Medulla oblongata (tissue), 1 donor: Measurements from ENCODE around the gene CCDC74B.
"Not testable (repeated sequence)": the region's sequence is repeated elsewhere in the genome, so short reads cannot be mapped to it uniquely, and the experiment has no call there.

Experiments used
- DNase-seq: peaks from one replicate; pipeline ENCODE4 v3.0.0-alpha.2; 2015; ENCODE audit errors: extremely low spot score

The CCDC74B gene

DNA sequence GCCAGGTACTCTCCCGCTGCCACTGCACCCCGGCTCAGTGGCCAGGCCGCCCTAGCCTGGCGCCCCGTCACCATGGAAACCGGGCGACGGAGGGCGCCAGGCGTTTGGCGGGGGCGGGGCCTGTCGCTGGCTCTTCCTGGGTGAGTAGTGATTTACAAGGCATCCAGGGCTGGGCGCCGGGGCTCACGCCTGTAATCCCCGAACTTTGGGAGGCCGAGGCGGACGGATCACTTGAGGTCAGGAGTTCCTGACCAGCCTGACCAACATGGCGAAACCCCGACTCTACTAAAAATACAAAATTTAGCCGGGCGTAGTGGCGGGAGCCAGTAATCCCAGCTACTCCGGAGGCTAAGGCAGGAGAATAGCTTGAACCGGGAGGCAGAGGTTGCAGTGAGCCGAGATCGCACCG lies at the start of gene CCDC74B:
Gene CCDC74B, minus strand, starts transcription at position 107 of the 409 bp plus-strand sequence. CDS start 116 bp downstream, outside the sequence.
- DNase-seq, result peak; percentile 47

DNA sequence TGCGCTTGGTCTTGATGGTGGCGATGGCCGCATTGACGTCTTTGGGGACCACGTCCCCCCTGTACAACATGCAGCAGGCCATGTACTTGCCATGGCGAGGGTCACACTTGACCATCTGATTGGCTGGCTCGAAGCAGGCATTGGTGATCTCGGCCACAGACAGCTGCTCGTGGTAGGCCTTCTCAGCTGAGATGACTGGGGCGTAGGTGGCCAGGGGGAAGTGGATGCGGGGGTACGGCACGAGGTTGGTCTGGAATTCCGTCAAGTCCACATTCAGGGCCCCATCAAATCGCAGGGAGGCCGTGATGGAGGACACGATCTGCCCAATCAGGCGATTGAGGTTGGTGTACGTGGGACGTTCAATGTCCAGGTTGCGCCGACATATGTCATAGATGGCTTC lies 48.9 kb upstream of the CCDC74B start:
- not testable (repeated sequence) for DNase-seq

DNA sequence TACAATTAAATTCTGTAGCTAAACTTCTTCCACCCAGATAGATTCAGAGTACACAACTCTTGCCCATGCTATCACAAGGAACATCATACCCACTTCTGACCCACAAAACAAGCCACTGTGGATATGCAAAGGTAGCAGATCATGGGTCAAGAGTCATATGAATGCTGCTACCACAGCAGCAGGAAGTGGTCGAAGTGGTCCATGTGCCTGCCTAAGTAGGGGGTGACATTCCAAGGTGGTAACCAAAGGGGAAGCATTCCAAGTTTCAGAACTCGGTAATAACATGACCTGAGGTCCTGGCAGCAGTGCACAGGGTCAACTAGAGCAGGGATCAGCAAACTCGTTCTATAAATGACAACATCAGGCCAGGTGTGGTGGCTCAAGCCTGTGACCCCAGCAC lies 47.5 kb upstream of the CCDC74B start:
- DNase-seq, result not testable (repeated sequence)

DNA sequence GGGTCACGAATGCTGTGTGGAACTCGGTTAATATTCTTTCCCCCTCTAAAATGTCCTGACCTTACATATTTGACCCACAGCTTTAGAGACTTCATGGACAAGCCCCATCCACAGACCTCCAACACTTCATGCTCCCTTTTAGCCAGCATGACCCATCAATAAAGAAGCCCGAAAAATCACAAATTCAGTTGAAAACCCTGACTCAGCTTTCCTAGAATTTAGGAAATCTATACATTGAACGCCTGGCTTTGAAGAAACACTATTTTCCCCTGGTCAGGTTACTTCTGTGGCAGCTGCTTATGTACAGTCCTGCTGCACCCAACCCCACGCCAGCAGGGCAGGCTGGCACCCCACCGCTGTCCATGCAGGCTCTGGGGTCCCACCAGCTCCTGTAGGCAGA lies 46.4 kb upstream of the CCDC74B start:
- not testable (repeated sequence) for DNase-seq

DNA sequence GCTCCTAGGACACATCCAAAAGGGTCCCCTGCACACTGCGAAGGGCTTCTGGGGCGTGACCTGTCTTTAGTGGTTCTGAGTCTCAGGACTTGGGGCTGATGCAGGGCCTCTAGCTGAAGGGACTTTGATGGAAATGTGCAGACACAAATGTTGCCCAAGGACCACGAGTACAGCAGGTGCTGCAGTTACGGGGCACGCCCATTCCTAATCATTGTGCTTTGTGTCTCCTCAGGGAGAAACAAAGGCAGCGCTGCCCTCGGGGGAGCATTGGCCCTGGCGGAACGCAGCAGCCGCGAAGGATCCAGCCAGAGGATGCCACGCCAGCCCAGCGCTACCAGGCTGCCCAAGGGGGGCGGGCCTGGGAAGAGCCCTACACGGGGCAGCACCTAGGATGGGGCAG lies 45.3 kb upstream of the CCDC74B start:
- DNase-seq, result no peak

DNA sequence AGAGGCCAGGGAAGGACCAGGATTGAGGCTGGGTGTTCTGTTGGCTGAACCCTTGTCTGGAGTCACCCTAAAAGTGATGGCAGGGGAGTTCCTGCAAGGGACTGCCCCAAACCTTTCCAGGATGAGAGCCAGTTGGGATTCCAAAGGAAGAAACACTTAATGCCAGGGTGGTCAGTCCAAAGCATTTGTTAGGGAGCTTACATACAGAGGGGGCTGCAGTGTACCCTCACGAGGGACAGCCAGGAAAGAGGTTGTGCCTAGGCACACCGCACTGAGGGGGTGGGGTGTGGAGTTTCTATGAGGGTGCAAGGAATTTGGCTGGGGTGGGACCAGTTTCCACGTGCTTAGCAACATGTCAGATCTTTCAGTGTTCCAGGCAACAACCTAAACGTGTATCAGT lies 44.0 kb upstream of the CCDC74B start:
- DNase-seq, result not testable (repeated sequence)

DNA sequence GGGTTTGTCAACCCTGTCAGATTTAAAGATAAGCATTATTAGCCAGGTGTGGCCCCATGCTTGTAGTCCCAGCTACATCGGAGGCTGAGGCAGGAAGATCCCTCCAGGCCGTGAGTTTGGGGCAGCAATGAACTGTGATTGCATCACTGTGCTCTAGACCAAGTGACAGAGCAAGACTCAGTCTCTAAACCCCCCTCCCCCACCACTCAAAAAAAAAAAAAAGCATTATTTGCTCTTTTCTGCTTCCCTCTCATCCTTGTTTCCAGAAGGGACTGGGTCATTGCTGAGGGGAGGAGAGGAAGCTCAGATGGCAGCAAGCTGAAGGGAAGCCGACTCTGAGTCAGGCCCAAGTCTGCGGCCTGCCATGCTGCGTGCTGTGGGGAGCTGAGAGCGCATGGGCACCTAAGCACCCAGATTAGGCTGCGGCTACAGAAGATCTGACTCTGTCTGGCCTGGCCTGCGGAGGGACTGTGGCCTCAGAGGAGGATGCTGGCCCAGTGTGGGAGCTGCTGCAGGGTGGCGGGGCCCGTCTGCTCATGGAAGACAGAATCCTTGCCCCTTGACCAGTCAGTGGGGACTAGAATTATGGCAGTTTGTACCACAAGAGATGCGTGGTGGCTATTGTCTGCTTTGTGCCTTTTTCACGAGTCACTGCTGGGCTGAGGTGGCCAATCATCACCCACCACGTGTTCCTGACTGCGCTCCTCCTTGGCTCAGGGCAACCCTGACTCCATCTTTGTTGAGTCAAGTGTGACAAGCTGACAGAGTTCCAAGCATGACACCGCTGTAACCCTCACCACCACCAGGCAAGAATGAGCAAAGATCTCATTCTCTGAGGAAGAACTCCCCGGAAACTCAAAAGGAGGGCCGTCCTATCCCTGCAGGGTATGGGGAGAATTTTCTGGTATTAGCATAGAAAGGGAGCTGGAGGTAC lies 43.2 kb upstream of the CCDC74B start:
- DNase-seq, result not testable (repeated sequence)

DNA sequence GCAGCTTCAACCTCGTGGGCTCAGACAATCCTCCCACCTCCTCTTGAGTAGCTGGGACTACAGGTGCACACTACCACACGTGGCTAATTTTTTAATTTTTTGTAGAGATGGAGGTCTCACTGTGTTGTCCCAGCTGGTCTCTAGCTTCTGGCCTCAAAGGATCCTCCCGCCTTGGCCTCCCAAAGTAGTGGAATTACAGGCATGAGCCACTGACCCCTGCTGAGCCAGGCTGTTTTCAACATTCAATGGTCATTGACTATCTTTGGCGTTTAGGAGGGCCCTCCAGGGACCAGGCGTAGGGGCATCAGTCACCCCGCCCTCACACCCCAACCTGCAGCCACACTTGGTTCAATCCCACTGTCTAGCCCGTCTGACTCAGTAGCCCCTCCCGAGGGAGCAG lies 42.4 kb upstream of the CCDC74B start:
- DNase-seq, result no peak

DNA sequence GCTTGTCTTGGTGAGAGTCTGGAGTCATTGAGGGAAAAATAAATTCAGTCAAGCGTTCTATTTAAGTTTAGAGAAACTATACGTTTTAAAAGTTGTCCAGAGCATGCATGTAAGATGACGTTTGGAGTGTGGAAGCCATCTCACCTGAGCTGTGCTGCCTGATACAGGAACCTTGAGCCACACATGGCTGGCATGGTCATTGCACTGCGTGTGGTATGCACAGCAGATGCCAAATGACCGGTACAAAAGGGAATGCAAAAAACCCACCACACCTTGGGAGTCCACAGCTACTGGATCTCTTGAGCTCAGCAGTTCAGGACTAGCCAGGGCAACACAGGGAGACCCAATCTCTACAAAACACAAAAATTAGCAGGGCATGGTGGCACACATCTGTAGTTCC lies 41.5 kb upstream of the CCDC74B start:
- no peak for DNase-seq

DNA sequence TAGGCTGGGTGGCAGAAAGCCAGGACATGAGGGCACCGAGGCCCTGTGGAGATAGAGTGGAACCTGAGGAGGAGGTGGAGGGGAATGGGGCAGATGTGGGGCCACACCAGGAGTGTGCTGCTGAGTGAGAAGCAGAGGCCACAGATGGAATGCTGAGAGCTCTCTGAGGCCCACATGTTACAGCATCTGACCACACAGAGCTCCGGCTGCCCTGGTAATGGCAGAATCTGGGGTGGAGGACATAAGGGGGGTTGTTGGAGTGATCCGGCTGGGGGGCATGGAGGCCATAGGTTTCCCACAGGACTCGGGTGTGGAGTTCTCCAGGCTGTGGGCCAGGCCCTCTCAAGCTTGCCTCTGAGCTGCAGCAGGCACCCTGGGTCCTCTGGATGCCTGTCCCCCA lies 41.0 kb upstream of the CCDC74B start:
- DNase-seq, result no peak

DNA sequence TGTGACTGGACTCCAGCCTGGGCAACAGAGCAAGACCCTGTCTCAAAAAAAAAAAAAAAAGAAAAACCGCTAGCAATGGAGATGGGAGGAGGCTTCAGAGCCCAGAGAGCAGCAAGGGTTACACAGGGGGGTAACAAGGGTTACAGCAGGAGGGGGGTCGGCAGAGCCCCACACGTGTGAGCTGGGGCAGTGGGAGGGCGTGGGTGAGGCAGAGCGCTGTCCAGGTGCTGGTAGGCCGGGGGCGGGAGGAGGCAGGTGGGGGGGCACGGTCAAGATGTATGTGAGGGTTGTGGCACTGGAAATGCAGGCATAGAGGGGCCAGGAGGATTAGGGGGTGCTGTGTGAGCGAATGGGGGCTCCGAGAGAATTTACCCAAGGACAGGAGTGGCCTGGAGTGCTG lies 40.5 kb upstream of the CCDC74B start:
- DNase-seq, result no peak

DNA sequence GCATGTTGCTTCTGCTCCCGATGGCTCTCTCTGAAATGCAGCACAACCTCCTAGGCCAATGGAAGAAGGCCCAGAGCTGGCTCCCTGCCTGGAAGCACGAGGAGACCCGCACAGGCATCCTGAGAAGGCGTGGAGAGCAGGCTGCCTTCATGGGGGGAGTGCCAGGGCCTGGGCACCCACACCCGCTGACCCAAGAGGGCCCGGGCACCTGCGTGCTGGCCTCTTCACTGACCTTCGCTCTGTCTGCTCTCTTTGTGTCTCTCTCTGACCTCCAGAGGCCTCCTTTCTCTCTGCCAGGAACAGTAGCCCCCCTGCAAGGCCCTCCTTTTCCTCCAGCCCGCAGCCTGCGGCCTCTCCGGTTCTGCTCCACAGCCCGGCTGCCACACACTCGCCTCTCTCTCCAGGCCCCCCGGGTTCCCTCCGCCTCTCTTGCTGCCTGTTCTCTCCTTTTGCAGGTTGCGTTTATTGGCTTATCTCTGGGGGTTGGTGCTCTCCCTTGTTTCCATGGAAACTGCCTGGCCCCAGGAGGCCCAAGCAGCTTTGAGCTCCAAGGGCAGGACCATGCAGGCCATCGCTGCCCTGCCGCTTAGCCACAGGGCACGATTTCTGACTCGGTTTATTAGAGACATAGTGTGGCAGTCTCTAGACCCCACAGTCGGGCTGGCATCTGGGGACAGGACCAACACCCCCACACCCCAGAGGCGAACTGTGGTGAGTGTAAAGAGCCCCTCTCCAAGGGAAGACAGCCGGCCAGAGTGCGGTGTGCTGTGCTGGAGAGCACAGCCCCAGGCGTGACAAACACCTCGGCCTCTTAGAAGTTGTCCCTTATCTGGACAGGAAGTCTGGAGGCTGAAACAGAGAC lies 38.8 kb upstream of the CCDC74B start:
- peak; percentile 74 for DNase-seq

DNA sequence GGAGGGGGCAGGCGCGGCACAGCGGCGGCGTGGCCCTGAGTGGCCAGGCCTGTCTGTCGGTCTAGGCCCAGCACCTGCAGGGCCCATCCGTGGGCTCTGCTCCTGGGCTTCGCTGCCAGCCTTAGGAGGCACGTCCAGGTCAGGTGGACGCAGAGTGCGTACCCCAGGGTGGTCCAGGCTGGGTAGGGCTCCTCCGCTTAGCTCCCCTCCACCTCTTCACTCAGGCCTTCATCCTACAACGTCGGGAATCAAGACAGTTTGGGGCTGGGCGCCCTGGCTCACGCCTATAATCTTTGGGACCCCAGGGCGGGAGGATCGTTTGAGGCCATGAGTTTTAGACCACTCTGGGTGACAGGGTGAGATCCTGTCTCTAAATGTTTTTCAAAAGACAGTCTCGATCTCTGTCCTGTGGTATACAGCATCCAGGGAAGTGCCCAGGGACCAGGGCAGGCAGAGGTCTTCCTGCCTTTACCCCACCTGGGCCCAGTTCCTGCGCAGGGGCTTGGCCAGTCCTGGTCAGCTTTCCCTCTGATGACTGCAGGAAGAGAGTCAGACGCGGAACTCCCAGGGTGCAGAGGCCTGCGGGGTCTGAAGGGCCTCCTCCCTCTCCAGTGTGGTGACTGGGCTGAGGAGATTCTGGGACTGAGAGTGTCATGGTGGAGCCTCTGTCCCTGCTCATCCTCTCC lies 38.1 kb upstream of the CCDC74B start:
- not testable (repeated sequence) for DNase-seq

DNA sequence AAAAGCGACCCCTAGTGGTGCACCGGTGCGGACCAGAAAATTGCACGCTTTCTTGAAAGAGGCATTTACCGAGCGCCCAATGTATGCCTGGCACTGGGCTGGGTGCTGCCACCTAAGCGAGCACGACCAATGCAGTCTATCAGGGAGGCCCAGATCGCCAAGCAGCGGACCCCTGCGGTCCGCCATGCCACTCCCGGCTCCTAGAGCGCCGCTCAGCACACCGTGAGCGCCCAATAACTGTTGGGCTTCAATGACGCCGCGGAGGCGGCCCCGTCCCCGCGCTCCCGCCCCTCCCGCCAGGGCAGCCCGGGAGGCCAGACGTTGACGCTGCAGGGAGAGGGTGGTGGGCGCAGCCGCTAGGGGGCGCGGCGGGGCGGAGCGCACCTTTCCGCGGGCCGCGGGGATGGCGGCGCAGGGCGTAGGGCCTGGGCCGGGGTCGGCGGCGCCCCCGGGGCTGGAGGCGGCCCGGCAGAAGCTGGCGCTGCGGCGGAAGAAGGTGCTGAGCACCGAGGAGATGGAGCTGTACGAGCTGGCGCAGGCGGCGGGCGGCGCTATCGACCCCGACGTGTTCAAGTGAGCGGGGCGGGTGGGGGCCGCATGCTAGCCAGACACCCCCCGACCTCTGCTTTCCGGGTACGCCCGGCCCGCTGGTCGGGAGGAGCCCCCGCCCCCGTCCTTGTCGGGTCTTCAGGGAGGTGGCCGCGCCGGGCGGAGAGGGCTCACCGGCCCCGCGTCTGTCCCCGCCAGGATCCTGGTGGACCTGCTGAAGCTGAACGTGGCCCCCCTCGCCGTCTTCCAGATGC lies 37.2 kb upstream of the CCDC74B start, which contains the start of gene MZT2B:
Gene MZT2B, plus strand, starts transcription at position 383 of the 803 bp plus-strand sequence. Its CDS starts 21 bp downstream, at position 404.
- DNase-seq, result peak; percentile 89

DNA sequence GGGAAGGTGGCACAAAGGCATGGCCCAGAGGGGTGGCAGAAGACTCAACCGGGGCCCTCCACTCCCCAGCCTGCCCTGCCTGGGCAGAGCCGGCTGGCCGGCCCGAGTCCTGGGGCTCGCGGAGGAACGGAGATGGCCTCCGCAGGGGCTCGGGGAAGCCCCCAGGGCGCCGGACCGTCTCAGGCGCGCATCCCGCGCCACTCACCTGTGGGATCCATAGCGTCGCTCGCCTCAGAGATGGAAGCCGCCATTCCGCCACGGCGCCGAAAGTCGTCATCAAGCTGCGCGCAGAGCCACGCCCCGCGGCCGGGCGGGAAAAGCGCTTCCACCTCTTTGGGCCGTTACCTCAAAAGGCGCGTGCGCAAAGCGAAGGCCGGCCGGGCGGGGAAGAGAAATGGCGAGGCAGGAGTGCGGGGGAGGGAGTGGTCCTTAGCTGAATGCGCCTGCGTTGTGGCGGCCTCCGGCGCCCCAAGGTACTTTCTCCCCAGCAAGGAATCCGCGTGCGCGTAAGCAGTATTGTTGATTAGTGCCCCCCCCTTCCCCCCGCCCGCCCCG lies 36.5 kb upstream of the CCDC74B start, which contains the start of gene SMPD4:
Gene SMPD4, minus strand, starts transcription at position 278 of the 555 bp plus-strand sequence. CDS start 5,010 bp downstream, outside the sequence.
- DNase-seq, result peak; percentile 97

DNA sequence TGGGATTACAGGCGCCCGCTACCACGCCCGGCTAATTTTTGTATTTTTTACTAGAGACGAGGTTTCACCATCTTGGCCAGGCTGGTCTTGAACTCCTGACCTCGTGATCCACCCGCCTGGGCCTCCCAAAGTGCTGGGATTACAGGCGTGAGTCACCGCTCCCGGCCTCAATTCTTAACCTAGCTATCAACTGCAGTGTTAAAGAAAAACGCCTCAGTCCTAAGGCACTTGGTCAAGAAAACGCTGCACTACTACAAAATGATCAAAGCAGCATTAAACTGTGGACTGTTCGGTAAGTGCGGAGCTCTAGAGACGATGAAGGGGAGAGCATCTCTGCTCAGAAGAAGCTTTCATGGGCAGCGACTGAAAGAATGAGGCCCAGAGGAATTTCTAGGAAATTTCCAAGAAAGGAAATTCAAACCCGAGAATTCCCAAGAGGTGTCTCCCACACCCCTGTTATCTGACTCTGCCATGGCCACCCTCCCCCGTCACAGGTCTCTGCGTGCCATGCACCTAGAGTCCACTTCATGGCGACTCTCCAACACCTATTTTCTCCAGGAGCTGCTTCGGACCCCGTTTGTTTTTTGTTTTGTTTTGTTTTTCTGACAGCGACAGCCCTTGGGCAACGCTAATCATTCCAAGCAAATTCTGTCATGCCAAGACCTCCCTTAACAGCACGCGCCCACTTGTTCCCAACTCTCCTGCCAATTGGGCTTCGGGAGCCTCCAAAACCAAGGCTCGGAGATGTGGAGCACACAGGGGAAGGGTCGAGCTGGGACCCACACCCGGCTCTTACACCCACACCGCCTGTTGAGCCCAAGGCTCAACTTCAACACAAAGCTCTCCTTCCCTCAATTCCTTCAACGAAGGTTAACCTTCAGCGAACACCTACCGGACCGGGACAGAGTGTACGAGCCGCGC lies 35.8 kb upstream of the CCDC74B start:
- not testable (repeated sequence) for DNase-seq

DNA sequence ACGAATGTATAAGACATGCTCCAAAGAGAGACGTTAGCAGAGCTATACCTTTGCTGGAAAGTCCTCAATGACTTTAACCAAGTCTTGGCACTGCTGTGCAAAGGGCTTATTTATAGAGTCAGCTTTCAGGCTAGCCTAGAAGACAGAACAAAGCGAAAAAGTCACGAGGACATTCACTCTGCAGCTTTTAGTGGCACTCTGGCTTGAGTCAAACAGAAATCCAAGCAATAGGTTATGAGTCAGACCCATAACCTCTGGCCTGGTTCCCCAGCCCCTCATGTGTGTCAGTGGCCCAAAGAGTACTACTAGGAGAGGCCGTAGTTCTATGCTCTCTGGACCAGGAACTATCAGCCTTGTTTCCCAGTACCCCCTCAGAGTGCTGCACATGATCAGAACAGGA lies 30.0 kb upstream of the CCDC74B start:
- not testable (repeated sequence) for DNase-seq

DNA sequence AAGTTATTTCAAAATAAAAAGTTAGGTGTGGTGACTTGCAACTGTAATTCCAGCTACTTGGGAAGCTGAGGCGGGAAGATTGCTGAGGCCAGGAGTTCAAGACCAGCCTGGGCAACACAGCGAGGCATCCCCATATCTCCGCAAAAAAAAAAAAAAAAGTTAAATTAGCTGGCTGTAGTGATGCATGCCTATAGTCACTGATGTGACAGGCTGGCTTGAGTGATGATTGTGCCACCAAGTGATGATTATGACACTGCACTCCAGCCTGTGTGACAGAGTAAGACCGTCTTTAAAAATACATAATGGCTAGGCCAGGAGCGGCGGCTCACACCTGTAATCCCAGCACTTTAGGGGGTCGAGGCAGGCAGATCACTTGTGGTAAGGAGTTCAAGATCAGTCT lies 25.0 kb upstream of the CCDC74B start:
- no peak for DNase-seq

DNA sequence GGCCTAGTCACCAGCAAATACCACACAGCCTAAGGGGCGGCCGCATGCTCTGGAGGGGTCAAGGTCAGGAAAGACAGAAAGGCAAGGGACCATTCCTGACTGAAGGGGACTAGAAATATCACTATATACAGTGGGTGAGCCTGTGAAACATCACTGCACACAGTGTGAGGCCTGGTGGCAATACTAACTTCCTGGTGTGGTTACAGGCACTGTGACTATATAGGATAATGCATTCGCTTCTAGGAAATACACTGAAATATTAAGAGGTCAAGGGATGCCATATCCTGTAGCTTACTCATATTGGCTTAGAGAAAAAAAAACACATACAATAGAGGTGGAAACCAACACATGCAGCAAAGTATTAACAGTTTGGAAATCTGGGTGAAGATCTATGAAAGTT lies 24.3 kb upstream of the CCDC74B start:
- not testable (repeated sequence) for DNase-seq
